SK-N-SH treated with all-trans-retinoic acid at 6 μM for 48 hours (cell line): ENCODE results near the gene PCDH15.

Source experiments
- ATAC-seq: fragments of 200-7000 bp; cut with Tn5 transposase; 3 replicates; pipeline ENCODE4 v1.9.1; 2020; ENCODE audit warnings: mild to moderate bottlenecking, moderate library complexity
- BACH2 ChIP-seq: fragments of 250-450 bp; sonication (Bioruptor Pico); IDR thresholded peaks from 2 replicates; pipeline ENCODE4 v1.9.0; 2021; ENCODE audit warnings: mild to moderate bottlenecking, borderline replicate concordance
- CREB5 ChIP-seq: fragments of 250-450 bp; sonication (Bioruptor Pico); IDR thresholded peaks from 2 replicates; pipeline ENCODE4 v1.5.1; 2020; ENCODE audit warnings: low read depth, mild to moderate bottlenecking, moderate library complexity
- CSDC2 ChIP-seq: fragments of 250-450 bp; sonication (Bioruptor Pico); IDR thresholded peaks from 2 replicates; pipeline ENCODE4 v1.5.0; 2020; ENCODE audit warnings: mild to moderate bottlenecking, moderate library complexity
- CSRNP3 ChIP-seq: fragments of 250-450 bp; sonication (Bioruptor Pico); IDR thresholded peaks from 2 replicates; pipeline ENCODE4 v1.5.1; 2021; ENCODE audit warnings: mild to moderate bottlenecking, moderate library complexity
- ESRRG ChIP-seq: fragments of 250-450 bp; sonication (Bioruptor Pico); IDR thresholded peaks from 2 replicates; pipeline ENCODE4 v1.6.1; 2021; ENCODE audit warnings: mild to moderate bottlenecking
- GLIS3 ChIP-seq: fragments of 250-450 bp; sonication (Bioruptor Pico); IDR thresholded peaks from 2 replicates; pipeline ENCODE4 v1.5.0; 2020; ENCODE audit warnings: mild to moderate bottlenecking, moderate library complexity
- ISL1 ChIP-seq: fragments of 250-450 bp; sonication (Bioruptor Pico); IDR thresholded peaks from 2 replicates; pipeline ENCODE4 v2.1.2; 2022; ENCODE audit warnings: mild to moderate bottlenecking, moderate library complexity
- OSR1 ChIP-seq: fragments of 250-450 bp; sonication (Bioruptor Pico); IDR thresholded peaks from 2 replicates; pipeline ENCODE4 v1.8.0; 2022; ENCODE audit warnings: moderate library complexity, mild to moderate bottlenecking, inconsistent platforms
- PATZ1 ChIP-seq: fragments of 250-450 bp; sonication (Bioruptor Pico); IDR thresholded peaks from 2 replicates; pipeline ENCODE4 v1.8.0; 2020; ENCODE audit warnings: mild to moderate bottlenecking, moderate library complexity, borderline replicate concordance
- POU6F1 ChIP-seq: fragments of 250-450 bp; sonication (Bioruptor Pico); IDR thresholded peaks from 2 replicates; pipeline ENCODE4 v1.8.0; 2021; ENCODE audit warnings: low read depth, mild to moderate bottlenecking, moderate library complexity, borderline replicate concordance
- PPARA ChIP-seq: fragments of 250-450 bp; sonication (Bioruptor Pico); IDR thresholded peaks from 2 replicates; pipeline ENCODE4 v1.5.0; 2020; ENCODE audit warnings: mild to moderate bottlenecking, borderline replicate concordance
- RARB ChIP-seq: fragments of 250-450 bp; sonication (Bioruptor Pico); IDR thresholded peaks from 2 replicates; pipeline ENCODE4 v1.8.0; 2021; ENCODE audit warnings: mild to moderate bottlenecking, moderate library complexity
- SNAI2 ChIP-seq: fragments of 250-450 bp; sonication (Bioruptor Pico); IDR thresholded peaks from 2 replicates; pipeline ENCODE4 v1.5.0; 2020; ENCODE audit warnings: mild to moderate bottlenecking, moderate library complexity
- TCF4 ChIP-seq: fragments of 250-450 bp; sonication (Bioruptor Pico); IDR thresholded peaks from 2 replicates; pipeline ENCODE4 v1.8.0; 2021; ENCODE audit warnings: mild to moderate bottlenecking, moderate library complexity, borderline replicate concordance
- TOX ChIP-seq: fragments of 250-450 bp; sonication (Bioruptor Pico); IDR thresholded peaks from 2 replicates; pipeline ENCODE4 v1.8.0; 2021; ENCODE audit warnings: mild to moderate bottlenecking, moderate library complexity, borderline replicate concordance
- TSHZ2 ChIP-seq: fragments of 250-450 bp; sonication (Bioruptor Pico); IDR thresholded peaks from 2 replicates; pipeline ENCODE4 v1.5.0; 2020; ENCODE audit warnings: mild to moderate bottlenecking, moderate library complexity
- ZFP30 ChIP-seq: fragments of 450-650 bp; formaldehyde crosslinking; IDR thresholded peaks from 2 replicates; pipeline ENCODE4 v1.5.0; 2022; ENCODE audit warnings: mild to moderate bottlenecking, moderate library complexity
- ZNF565 ChIP-seq: fragments of 450-650 bp; formaldehyde crosslinking; conservative IDR thresholded peaks from 2 replicates; pipeline ENCODE4 v1.5.0; 2020; ENCODE audit warnings: low read depth, mild to moderate bottlenecking, moderate library complexity
- ZNF70 ChIP-seq: fragments of 450-650 bp; formaldehyde crosslinking; IDR thresholded peaks from 2 replicates; pipeline ENCODE4 v1.5.0; 2020; ENCODE audit warnings: mild to moderate bottlenecking, moderate library complexity

The PCDH15 gene

GRCh38 chr10:54065106-54065505 lies 735.9 kb downstream of the PCDH15 start:
- TF ChIP-seq CSDC2 (no peak), CREB5 (CRISPR knock-in tag) (no peak), TSHZ2 (CRISPR knock-in tag) (no peak), RARB (no peak), GLIS3 (CRISPR knock-in tag) (no peak), POU6F1 (CRISPR knock-in tag) (no peak)
- no peak for ATAC-seq

- ATAC-seq: no peak
Observed at GRCh38 chr10:54064215-54064614, 736.8 kb downstream of the PCDH15 start.

GRCh38 chr10:54063514-54063913 lies 737.5 kb downstream of the PCDH15 start:
- TF ChIP-seq GLIS3 (CRISPR knock-in tag): no peak
- TF ChIP-seq BACH2 (CRISPR knock-in tag): no peak
- ATAC-seq: no peak

More at GRCh38 chr10:54064215-54064614, 736.8 kb downstream of the PCDH15 start:
- TF ChIP-seq ISL1: no peak
- TF ChIP-seq ZNF565: no peak

- ATAC-seq: no peak
- no peak for TF ChIP-seq TCF4 (CRISPR knock-in tag)
- TF ChIP-seq BACH2 (CRISPR knock-in tag): no peak
- no peak for TF ChIP-seq TOX (CRISPR knock-in tag)
- TF ChIP-seq PATZ1 (CRISPR knock-in tag): no peak
- no peak for TF ChIP-seq ZFP30 (CRISPR knock-in tag)
- TF ChIP-seq POU6F1 (CRISPR knock-in tag): no peak
- TF ChIP-seq PPARA (CRISPR knock-in tag): no peak
- no peak for TF ChIP-seq ISL1
- TF ChIP-seq ESRRG: no peak
- TF ChIP-seq ZNF70 (CRISPR knock-in tag): no peak
- TF ChIP-seq OSR1 (CRISPR knock-in tag): no peak
- no peak for TF ChIP-seq CSRNP3 (CRISPR knock-in tag)
- TF ChIP-seq ZNF565: no peak
- TF ChIP-seq CREB5 (CRISPR knock-in tag): no peak
- no peak for TF ChIP-seq CSDC2
- TF ChIP-seq GLIS3 (CRISPR knock-in tag): no peak
- TF ChIP-seq RARB: no peak
- no peak for TF ChIP-seq SNAI2
Observed at GRCh38 chr10:54060572-54060971, 740.5 kb downstream of the PCDH15 start.
